Activated naive CD4-positive, alpha-beta T cell treated with anti-CD3 and anti-CD28 coated beads, Interleukin-2, amount 10 ng/mL, durations not matched to agents 7 days and 5 days (primary cell): ENCODE data around the gene SDHAF1.
"Not testable (repeated sequence)": the region's sequence is repeated elsewhere in the genome, so short reads cannot be mapped to it uniquely, and the experiment has no call there.

Source experiments
- CTCF ChIA-PET: fragments of 350-600 bp; sonication (Branson Sonifier 250); formaldehyde crosslinking; loops from one replicate; lab custom pipeline; 2021; ENCODE audit warnings: antibody characterized with exemption; lab: Charles Lee
- DNase-seq: peaks from one replicate; pipeline ENCODE4 v3.0.0-alpha.2; 2020
- H3K27ac Mint-ChIP-seq: one replicate; pipeline ENCODE4 v1.8.0; 2021; ENCODE audit warnings: mild to moderate bottlenecking, moderate library complexity, mixed read lengths
- H3K27me3 Mint-ChIP-seq: one replicate; pipeline ENCODE4 v1.8.0; 2021; ENCODE audit warnings: mild to moderate bottlenecking, mixed read lengths
- H3K36me3 Mint-ChIP-seq: one replicate; pipeline ENCODE4 v1.8.0; 2021; ENCODE audit warnings: mixed read lengths
- H3K4me1 Mint-ChIP-seq: one replicate; pipeline ENCODE4 v1.8.0; 2021; ENCODE audit warnings: mixed read lengths
- H3K4me3 Mint-ChIP-seq: one replicate; pipeline ENCODE4 v1.8.0; 2021; ENCODE audit warnings: mild to moderate bottlenecking, moderate library complexity, mixed read lengths
- H3K9me3 Mint-ChIP-seq: one replicate; pipeline ENCODE4 v1.8.0; 2021; ENCODE audit warnings: mixed read lengths

The SDHAF1 gene

DNA sequence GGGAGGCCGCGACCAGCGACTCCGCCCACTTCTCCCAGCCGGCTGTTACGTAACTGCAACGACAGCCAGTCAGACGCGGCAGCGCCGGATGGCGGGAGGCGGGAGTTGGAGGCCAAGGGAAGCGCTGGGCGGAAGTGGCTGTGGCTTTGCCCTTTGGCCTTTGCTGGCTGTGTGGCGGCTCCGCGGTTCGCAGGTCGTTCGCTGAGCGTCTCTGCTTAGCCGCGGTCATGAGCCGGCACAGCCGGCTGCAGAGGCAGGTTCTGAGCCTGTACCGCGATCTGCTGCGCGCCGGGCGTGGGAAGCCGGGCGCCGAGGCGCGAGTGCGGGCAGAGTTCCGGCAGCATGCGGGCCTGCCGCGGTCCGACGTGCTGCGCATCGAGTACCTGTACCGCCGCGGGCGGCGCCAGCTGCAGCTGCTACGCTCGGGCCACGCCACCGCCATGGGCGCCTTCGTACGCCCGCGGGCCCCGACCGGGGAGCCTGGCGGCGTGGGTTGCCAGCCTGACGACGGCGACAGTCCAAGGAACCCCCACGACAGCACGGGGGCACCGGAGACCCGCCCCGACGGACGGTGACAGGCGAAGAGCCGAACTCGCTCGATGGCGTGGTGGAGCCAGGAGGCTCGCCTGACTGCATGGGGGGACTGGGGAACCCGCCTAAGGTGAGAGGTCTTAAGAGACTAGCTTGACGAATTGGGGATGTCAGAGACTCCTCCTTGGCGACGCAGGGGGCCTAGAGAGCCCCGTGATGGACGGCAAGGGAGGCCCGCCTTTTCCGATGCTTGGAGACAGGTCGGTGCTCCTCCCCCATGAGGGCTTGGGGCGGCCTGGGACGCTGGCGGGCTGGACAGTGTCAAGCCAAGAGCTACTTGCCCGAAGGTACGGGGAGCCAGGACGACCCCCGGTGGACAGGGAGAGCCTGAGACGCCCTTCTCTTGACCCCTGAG lies at the start of gene SDHAF1:
TSS of gene SDHAF1 (plus strand) at position 141 of the 946 bp plus-strand sequence. CDS start at position 228, 87 bp downstream.
- peak; percentile 97 for DNase-seq
- H3K36me3 Mint-ChIP-seq: peaks cover 20% of the 10 kb centered on the region

DNA sequence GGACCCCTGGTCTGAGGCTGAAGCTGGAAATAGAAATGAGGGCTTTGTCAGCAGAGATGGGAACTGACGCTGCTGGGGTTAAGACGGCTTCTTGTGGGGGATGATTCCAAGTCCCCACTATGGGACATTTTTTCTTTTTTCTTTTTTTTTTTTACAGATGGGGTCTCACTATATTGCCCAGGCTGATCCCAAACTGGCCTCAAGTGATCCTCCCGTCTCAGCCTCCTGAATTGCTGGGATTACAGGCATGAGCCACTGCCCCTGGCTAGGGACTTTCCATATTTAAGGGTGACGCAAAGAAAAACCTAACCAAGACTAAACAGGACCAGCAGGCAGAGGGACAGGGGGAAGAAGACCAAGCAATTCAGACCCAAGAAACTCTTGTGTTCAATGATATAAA lies 48.8 kb upstream of the SDHAF1 start:
- Mint-ChIP-seq H3K27ac (no peak overlapping the region), H3K36me3 (peaks cover 6% of the 10 kb centered on the region), H3K27me3 (peaks cover 5% of the 10 kb centered on the region), H3K4me1 (peaks cover 33% of the 10 kb centered on the region), H3K4me3 (no peak overlapping the region), H3K9me3 (no peaks in the 10 kb centered on the region)
- CTCF ChIA-PET: no interaction called here
- DNase-seq: no peak

More for the DNA sequence above, at the start of gene SDHAF1:
- Mint-ChIP-seq H3K4me3 (peak within 1 kb of the TSS; percentile 85), H3K4me1 (peaks cover 34% of the 10 kb centered on the region), H3K27me3 (peaks cover 6% of the 10 kb centered on the region), H3K9me3 (no peaks in the 10 kb centered on the region), H3K27ac (peak within 1 kb of the TSS; percentile 86)
- CTCF ChIA-PET: interaction anchor here (0.6 to 1.0 kb wide), 3 partner anchors 8 to 58 kb away, joined by 3 read pairs; partner anchors contain the start of gene SYNE4

- H3K4me3 Mint-ChIP-seq: no peak overlapping the region
- no peak for DNase-seq
- no peak overlapping the region for H3K27ac Mint-ChIP-seq
- CTCF ChIA-PET: interaction anchor here (0.7 to 1.5 kb wide), 2 partner anchors 49 to 68 kb away, joined by 3 to 4 read pairs; no protein-coding TSS in a partner anchor
- peaks cover 60% of the 10 kb centered on the region for H3K4me1 Mint-ChIP-seq
- H3K36me3 Mint-ChIP-seq: peaks cover 3% of the 10 kb centered on the region
- peaks cover 5% of the 10 kb centered on the region for H3K27me3 Mint-ChIP-seq
- H3K9me3 Mint-ChIP-seq: no peaks in the 10 kb centered on the region
Observed at GRCh38 chr19:35949131-35949530, 45.9 kb upstream of the SDHAF1 start.

- no peak for DNase-seq
- CTCF ChIA-PET: interaction anchor here (0.9 kb wide), 1 partner anchor 58 kb away, joined by 3 read pairs; the partner anchor contains the start of gene ALKBH6
- Mint-ChIP-seq H3K4me1 (peaks cover 53% of the 10 kb centered on the region), H3K27ac (no peak overlapping the region), H3K4me3 (no peak overlapping the region), H3K9me3 (peaks cover 7% of the 10 kb centered on the region), H3K36me3 (peaks cover 7% of the 10 kb centered on the region), H3K27me3 (peaks cover 38% of the 10 kb centered on the region)
Observed at GRCh38 chr19:35955881-35956634, 38.9 kb upstream of the SDHAF1 start.

GRCh38 chr19:35957411-35957810 lies 37.6 kb upstream of the SDHAF1 start:
- not testable (repeated sequence) for H3K36me3 Mint-ChIP-seq, H3K9me3 Mint-ChIP-seq, DNase-seq, H3K27ac Mint-ChIP-seq, H3K4me3 Mint-ChIP-seq
- CTCF ChIA-PET: interaction anchor here (0.9 to 1.8 kb wide), 2 partner anchors 12 to 16 kb away, joined by 3 to 5 read pairs; no protein-coding TSS in a partner anchor
- peaks cover 41% of the 10 kb centered on the region for H3K4me1 Mint-ChIP-seq
- peaks cover 44% of the 10 kb centered on the region for H3K27me3 Mint-ChIP-seq

DNA sequence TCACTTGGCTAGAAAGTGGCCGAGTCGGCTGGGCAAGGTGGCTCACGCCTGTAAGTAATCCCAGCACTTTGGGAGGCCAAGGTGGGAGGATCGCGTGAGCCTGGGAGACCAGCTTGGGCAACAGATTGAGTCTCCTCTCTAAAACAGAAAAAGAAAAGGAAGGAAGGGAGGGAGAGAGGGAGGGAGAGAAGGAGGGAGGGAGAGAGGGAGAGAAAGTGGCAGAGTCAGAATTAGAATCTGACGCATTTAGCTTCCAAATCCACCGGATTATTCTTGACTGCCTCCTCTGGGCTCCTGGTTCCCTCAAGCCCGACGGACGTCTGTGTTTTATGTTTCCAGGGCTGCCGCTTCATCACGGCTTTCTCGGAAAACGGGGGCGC lies 36.3 kb upstream of the SDHAF1 start:
- peak overlapping the region; percentile 28 for H3K4me3 Mint-ChIP-seq
- H3K27ac Mint-ChIP-seq: no peak overlapping the region
- peaks cover 30% of the 10 kb centered on the region for H3K4me1 Mint-ChIP-seq
- peaks cover 47% of the 10 kb centered on the region for H3K27me3 Mint-ChIP-seq
- H3K9me3 Mint-ChIP-seq: peaks cover 7% of the 10 kb centered on the region
- peaks cover 6% of the 10 kb centered on the region for H3K36me3 Mint-ChIP-seq
- no peak for DNase-seq
- CTCF ChIA-PET: interaction anchor here (0.8 to 1.8 kb wide), 10 partner anchors 9 to 97 kb away, joined by 3 to 6 read pairs (median 4); partner anchors contain the start of gene ALKBH6

DNA sequence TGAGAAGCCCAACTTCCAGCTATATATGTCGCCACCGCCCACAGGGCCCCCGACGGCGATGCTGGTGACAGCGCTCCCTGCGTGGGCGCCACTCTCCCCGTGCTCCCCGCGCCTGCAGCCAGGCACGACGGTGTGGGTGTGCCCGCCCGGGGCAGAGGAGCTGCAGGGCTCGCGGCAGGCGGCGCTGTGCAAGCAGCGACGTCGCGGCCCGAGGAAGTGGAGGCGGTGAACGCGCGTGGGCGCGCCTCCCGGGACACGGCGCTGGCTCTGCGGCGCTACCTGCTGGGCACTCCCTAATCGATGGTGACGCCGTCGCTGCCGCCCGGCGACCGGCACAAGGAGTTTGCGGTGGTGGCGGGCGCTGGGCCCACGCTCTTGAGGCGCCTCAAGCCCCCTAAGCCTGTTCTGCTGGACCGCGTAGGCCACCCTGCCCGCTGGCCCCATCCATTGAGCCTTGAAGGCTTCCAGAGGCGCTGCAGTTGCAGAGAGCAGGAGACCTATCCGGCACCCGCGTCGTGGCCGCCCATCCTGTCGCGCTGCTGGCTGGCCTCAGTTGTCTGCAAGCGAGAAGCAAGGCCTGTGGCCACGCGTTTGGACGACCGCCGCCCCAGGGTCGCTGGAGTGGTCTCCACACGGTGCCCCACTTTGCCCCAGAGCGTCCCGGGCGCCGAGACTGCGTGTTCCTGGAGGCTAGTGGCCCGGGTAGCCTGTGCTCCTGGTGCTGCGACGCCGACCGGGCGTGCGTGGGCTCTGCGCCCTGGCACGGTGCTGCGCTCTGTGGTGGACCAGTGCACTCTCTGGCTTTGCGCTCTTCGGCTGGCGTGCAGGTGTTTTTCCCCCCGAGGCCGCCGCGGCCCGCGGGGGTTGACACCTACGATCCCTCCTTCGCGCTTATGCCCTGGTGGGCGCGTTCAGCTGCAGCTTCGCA lies 35.7 kb upstream of the SDHAF1 start:
- Mint-ChIP-seq H3K4me1 (peaks cover 24% of the 10 kb centered on the region), H3K4me3 (peak overlapping the region; percentile 28), H3K27me3 (peaks cover 49% of the 10 kb centered on the region), H3K27ac (no peak overlapping the region), H3K9me3 (peaks cover 7% of the 10 kb centered on the region), H3K36me3 (peaks cover 6% of the 10 kb centered on the region)
- CTCF ChIA-PET: interaction anchor here (0.8 to 1.8 kb wide), 9 partner anchors 9 to 96 kb away, joined by 3 to 6 read pairs (median 4); partner anchors contain the start of gene ALKBH6
- peak; percentile 81 for DNase-seq

DNA sequence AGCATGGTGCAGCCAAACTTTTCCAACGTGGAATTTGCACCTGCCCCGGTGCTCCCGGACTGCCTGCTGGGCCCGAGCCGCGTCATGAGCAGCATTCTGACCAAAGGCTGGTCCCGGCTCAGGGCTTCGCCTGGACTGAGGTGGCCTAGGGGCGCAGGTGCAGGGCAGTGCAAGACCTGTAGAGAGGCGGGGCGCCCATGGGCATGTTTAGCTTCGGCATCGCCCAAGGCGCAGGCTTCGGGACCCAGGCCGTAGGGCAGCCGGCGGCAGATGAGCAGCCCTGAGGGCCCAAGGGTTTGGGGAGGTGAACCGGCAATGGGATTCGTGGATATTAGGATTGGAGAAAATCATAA lies 35.0 kb upstream of the SDHAF1 start:
- Mint-ChIP-seq H3K36me3 (peaks cover 6% of the 10 kb centered on the region), H3K9me3 (peaks cover 7% of the 10 kb centered on the region), H3K4me3 (no peak overlapping the region), H3K27me3 (peaks cover 49% of the 10 kb centered on the region), H3K4me1 (peaks cover 21% of the 10 kb centered on the region), H3K27ac (no peak overlapping the region)
- no peak for DNase-seq
- CTCF ChIA-PET: no interaction called here

- Mint-ChIP-seq H3K9me3 (peaks cover 7% of the 10 kb centered on the region), H3K36me3 (peaks cover 6% of the 10 kb centered on the region), H3K4me3 (peak overlapping the region; percentile 26), H3K27ac (no peak overlapping the region), H3K27me3 (peaks cover 49% of the 10 kb centered on the region), H3K4me1 (peaks cover 18% of the 10 kb centered on the region)
- no peak for DNase-seq
- CTCF ChIA-PET: no interaction called here
Observed at GRCh38 chr19:35960432-35960972, 34.5 kb upstream of the SDHAF1 start.

DNA sequence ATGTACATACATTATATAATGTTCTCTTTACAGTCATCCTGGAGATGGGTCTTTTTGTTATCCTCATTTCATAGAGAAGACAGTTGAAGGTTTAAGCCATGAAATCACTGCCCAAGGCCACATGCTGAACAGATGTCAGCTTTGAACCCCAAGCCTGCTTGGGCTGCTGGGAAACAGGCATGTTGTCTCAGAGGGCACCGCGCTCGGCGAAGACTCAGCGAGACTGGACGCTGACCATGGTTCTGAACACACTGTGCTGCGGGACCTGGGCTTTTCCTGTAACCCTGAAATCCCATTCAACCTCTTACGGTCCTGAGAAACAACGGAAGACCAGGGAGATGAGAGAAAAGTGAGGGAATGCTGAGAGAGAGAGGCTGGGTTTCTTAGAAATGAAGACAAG lies 31.5 kb upstream of the SDHAF1 start:
- Mint-ChIP-seq H3K27me3 (peaks cover 34% of the 10 kb centered on the region), H3K9me3 (no peaks in the 10 kb centered on the region), H3K4me1 (peaks cover 11% of the 10 kb centered on the region), H3K36me3 (no peaks in the 10 kb centered on the region), H3K4me3 (no peak overlapping the region), H3K27ac (no peak overlapping the region)
- CTCF ChIA-PET: no interaction called here
- peak; percentile 77 for DNase-seq

DNA sequence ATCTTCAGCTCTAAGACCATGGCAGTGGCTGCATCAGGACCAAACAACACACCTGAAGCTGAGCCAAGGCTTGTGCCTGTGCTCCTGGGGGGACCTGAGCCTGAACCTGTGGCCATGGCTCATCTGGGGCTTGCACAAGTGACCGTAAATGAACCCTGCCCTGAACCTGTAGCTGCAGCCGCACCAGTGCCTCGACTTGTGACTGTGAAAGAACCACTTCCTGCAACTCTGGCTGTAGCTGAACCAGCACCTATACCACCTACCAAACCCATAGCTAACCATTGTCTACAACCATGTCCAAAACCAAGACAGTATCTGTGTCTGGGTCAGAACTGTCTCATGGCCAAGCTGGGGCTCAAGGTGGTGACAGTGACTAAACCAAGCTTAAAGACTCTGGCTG lies 28.2 kb upstream of the SDHAF1 start:
- Mint-ChIP-seq H3K4me3 (no peak overlapping the region), H3K4me1 (no peaks in the 10 kb centered on the region), H3K27ac (no peak overlapping the region), H3K27me3 (peaks cover 5% of the 10 kb centered on the region), H3K36me3 (no peaks in the 10 kb centered on the region), H3K9me3 (no peaks in the 10 kb centered on the region)
- DNase-seq: no peak
- CTCF ChIA-PET: no interaction called here

DNA sequence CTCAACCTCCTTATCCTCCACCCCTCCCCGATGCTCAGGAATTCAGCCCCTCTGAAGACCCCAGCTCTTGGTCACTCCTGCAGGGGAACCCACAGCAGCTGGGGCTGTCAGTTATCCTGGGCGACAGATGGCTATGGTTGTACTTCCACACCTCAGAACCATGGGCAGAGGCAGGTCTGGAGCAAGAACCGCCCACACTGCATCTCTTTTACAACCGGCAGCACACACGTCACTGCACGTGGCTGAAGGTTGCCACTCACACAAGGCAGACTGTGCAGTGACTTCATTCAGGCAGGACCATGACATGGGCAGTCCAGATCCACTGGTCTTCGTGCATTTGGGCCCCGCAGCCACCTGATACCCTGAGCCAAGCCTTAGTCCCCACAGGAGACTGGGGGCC lies 21.5 kb upstream of the SDHAF1 start:
- no peaks in the 10 kb centered on the region for H3K9me3 Mint-ChIP-seq
- H3K27me3 Mint-ChIP-seq: peaks cover 9% of the 10 kb centered on the region
- H3K36me3 Mint-ChIP-seq: no peaks in the 10 kb centered on the region
- no peaks in the 10 kb centered on the region for H3K4me1 Mint-ChIP-seq
- CTCF ChIA-PET: interaction anchor here (1.5 kb wide), 1 partner anchor 17 kb away, joined by 3 read pairs; no protein-coding TSS in a partner anchor
- no peak overlapping the region for H3K27ac Mint-ChIP-seq
- no peak overlapping the region for H3K4me3 Mint-ChIP-seq
- no peak for DNase-seq
